ENCODE data around the gene FAM72D.
"Not testable (repeated sequence)": the region's sequence is repeated elsewhere in the genome, so short reads cannot be mapped to it uniquely, and the experiment has no call there.

FAM72D gene

DNA sequence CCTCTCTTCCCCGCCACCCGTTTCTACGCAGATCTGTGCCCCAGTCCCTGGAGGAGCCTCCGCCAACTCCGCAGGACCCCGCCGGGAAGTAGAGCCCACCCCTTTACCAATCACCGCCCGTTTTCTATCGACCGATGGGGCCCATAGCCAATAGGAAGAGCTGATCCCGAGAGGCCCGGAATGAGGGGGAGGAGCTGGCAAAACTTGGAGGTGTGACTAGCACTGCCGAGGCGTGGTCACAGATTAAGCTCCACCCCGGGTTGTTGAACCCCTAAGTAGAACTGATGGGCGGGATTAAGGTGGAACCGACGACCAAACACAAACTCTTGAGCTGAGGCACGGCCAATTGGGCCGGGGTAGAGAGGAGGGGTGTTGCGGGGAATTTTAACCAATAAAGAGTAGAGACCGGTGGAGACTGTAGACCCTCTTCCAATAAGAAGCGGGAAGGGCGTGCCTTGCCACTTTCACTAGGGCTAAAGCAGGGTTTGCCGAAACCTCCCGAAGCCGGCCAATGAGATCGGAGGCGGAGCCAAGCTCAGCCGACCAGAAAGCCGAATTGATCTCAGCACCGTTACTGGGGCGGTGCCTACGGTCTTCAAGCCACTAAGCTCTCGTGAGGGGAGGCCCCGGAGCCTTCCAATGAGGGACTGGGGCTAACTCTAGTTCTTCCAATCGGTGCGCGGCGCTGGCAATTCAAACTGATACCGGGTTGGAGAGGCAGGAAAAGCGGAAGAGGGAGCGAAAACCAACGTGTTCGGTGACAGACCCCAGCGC, at the start of gene FAM72D, which contains the start of gene SRGAP2B:
TSS of gene FAM72D (plus strand) at position 691 of the 774 bp plus-strand sequence. CDS start 874 bp downstream, outside the sequence.
TSS of gene SRGAP2B (minus strand) at position 45 of the 774 bp plus-strand sequence. CDS start 2,427 bp downstream, outside the sequence.
- peak within 1 kb of the TSS; percentile 45 for H3K4me3 ChIP-seq (ENCODE audit: low read depth, low read length)
- DNase-seq (ENCODE audit: low read depth, low spot score); in situ Hi-C loops (cut with HindIII; ENCODE audit: low sequenced_read_pairs): not testable (repeated sequence)

DNA sequence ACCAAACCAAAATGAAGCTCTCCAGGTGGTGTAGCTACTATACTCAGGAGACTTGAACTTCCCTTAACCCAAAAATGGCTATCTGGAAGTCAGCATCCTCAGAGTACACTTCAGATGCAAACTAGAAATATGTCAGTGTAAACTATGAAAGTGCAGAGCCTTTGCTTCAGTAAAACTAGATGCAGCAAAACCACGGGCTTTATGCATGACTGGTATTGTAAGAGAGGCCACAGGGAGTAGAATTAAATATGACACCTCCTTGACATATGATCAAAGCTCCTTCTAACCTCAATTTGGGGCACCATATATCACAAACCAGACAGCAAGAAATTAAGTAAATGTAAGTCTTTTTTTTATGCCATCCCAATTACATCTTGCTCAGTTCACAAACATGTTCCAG, 48.2 kb upstream of the FAM72D start:
- in situ Hi-C loops (cut with HindIII; ENCODE audit: low sequenced_read_pairs); DNase-seq (ENCODE audit: low read depth, low spot score); H3K4me3 ChIP-seq (ENCODE audit: low read depth, low read length): not testable (repeated sequence)

DNA sequence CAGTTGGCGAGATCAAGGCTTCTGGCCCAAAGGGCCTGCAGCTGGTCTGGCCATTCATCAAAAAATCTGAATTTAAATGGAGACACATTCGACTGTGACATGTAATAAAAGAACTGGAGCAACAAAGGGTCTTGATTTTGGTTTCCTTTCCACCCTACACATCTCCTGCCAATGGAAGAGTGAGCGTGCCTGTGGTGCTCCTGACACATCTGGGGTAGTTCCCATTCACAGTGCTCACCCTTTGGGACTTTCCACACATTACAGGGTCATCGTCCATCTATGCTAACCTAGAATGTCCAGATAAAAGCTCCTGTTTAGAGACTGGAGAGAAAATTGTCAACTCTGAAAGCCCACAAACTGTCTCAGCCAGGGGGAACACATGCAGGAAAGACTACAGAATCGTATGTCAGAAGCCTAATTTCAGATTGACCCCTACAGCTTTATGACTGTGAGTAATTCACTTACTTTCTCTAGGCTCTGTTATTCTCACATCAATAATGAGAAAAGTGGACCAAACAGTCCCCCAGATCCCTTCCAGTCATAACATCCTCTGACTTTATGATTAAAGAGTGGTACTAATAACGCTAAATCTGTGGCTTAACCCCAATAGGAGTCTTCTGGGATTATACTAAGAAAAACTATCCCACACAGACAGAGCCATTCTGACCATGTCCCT, 47.5 kb upstream of the FAM72D start:
- H3K4me3 ChIP-seq (ENCODE audit: low read depth, low read length); in situ Hi-C loops (cut with HindIII; ENCODE audit: low sequenced_read_pairs); DNase-seq (ENCODE audit: low read depth, low spot score): not testable (repeated sequence)

DNA sequence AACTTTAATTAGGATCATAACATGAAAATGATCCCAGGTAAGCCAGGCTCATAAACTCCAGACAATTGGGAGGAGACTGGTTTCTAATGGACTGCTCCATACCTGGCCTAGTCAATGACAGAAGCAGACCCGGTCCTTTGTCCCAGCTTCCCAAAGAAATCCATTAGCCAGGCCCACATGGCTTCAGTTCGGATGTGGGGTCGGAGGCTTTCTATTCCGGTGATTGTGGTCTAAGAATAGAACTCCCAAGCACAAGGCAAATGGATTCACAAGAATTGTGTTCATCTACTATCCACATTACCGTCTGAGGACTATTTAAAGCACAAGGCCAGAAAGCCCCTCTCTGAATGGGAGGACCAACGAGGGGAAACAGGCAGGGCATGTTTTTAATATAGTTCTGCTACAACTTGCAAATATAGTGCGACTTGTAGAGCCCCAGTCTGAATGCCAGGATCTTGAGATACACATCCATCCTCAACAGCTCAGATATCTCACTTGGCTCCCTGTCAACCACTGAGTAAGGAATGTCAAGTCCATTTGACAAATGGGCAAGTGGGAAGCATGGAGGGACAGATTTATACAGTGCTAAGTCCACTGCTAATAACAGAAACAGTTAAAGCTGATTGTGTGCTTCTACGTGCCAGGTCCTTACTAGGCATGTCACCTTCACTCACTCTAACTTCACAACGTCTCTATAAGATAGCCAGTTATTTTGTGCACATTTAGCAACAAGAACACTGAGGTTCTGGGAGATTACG, 43.6 kb upstream of the FAM72D start:
- H3K4me3 ChIP-seq (ENCODE audit: low read depth, low read length); DNase-seq (ENCODE audit: low read depth, low spot score); in situ Hi-C loops (cut with HindIII; ENCODE audit: low sequenced_read_pairs): not testable (repeated sequence)

DNA sequence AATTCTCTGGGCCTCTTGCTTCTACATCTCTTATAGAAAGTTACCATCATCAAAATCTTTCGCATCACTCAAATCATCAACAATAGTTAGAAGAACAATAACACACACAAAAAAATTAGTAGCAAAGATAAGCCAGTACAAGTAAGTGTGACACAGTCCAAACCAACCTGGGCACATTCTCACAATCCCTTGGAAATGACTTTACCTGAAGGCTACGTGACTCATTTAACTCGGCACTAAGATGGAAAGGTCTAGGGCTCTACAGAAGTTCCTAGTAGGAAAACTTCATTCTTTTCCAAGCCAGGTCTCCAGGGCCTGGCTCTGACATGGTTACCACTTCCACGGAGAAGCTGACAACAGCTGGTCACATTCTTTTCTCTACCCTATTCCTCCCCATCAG, 42.3 kb upstream of the FAM72D start:
- H3K4me3 ChIP-seq (ENCODE audit: low read depth, low read length); DNase-seq (ENCODE audit: low read depth, low spot score); in situ Hi-C loops (cut with HindIII; ENCODE audit: low sequenced_read_pairs): not testable (repeated sequence)

DNA sequence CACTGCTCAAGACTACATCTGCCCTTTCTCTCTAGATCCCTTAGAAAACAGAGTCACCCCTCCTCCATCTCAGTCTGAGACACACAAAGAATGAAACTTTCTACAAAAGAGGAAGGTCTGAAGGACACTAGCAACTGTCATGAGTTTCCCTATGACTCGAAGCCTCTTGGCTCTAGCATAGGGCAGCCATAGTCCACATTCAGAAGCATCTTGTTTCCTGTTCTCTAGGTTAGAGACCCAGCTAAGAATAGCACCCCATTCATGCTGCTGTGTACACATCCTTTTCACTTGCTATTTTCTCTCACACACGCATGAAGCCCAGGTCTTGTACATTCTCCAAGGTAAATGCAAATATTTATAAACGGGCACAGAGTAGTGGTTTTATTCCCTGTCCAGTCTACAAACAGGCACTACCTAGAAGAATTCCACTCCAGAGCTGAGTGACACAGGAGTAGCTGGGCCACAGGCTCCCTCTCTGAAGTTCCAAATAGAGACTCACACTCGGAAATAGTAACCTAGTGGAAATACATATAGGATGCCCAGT, 40.5 kb upstream of the FAM72D start:
- in situ Hi-C loops (cut with HindIII; ENCODE audit: low sequenced_read_pairs); DNase-seq (ENCODE audit: low read depth, low spot score); H3K4me3 ChIP-seq (ENCODE audit: low read depth, low read length): not testable (repeated sequence)

DNA sequence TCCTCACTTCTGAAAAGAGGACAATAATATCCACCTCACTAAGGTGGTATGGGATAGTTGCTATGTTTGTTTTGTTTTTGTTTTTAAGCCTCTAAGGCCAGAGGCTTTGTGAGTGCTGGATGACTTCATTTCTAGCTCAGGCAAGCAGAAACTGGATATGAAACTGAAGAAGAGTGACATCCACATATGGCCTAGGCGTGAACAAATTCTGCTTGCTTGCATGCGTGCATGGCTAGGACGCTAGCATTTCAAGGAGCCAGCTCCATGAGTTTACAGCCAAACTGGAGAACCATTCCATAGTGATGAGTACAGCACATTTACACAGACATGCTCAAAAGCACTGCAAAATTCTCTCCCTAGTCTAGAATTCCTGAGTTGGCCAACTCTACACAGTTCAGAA, 37.6 kb upstream of the FAM72D start:
- H3K4me3 ChIP-seq (ENCODE audit: low read depth, low read length); in situ Hi-C loops (cut with HindIII; ENCODE audit: low sequenced_read_pairs); DNase-seq (ENCODE audit: low read depth, low spot score): not testable (repeated sequence)

DNA sequence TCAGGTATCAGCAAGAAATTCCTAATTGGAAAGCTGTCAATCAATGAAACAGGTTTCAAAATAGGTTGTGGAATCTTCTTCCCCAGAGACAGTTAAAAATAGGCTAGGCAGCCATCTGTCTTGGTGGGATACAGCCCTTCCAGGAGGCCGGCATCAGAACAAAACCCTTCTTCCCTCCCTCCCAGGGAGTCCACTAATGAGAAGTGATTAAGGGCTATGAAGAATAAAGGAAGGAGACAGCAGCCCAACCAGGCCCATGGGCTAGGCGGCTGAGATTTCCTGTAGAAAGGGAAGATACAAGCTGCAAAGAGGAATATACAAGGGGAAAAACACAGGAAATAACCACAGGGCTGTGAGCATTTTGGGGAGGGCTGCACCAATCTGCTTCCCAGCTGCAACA, 32.5 kb upstream of the FAM72D start:
- in situ Hi-C loops (cut with HindIII; ENCODE audit: low sequenced_read_pairs); H3K4me3 ChIP-seq (ENCODE audit: low read depth, low read length); DNase-seq (ENCODE audit: low read depth, low spot score): not testable (repeated sequence)

DNA sequence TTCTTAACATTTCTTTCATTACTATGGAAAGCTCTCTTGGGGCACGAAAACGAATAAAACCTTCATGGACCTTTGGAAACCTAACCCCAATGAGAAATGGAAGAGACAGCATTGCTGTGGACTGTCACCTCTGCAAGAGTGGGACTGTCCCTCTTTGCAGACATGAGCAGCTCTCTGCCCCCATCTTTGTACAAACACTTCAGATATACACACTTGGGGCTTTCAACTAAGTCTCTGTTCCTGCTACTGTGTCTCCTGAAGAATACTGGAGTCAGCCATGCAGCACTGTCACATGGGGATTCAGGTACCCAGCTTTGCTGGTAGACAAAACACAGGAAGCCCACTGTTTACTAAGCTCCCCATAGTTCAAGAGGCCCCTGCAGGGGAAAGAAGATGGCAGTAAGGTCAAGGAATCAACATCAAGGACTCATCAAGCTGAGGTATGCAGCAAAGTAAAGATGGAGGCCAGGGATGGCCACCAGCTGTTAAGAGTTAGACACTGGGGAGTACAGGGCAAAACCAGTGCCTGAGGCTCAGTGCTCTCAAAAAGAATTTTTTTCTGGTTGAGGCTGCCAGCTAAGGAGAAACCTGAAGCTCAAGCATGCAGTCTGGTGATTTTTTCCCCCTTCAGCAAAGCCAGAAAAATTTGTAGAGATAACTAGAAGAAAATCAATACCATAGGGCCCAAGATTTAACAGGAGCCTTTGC, 31.7 kb upstream of the FAM72D start:
- DNase-seq (ENCODE audit: low read depth, low spot score); in situ Hi-C loops (cut with HindIII; ENCODE audit: low sequenced_read_pairs); H3K4me3 ChIP-seq (ENCODE audit: low read depth, low read length): not testable (repeated sequence)

DNA sequence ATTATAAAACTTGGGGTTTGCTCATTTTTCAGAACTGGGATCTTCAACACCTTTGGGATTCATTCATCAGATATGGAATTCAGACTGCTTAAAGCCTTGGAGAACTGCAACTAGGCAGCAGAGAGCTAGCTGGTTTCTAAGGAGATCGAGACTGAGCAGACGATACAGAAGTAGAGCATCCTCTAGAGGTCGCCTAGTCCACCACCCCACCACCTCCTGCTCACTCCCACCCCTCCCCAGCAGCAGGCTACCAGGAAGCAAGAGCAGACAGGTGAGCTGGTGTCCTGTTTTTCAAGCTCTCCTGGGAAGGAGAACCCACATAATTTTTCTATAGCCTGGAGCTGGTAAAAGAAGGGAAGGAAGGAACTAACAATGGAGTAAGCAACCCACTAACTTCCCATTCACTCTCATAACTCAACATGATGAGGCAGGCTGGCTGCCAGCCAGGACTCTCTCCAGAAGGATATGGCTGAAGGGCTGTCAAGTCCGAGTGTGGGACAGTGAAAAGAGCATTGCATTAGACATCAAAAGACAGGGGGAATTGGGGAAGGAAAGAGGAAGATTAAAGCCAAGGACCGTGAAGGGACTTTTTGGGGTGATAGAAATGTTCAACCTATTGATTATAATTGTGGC, 30.5 kb upstream of the FAM72D start:
- H3K4me3 ChIP-seq (ENCODE audit: low read depth, low read length); DNase-seq (ENCODE audit: low read depth, low spot score); in situ Hi-C loops (cut with HindIII; ENCODE audit: low sequenced_read_pairs): not testable (repeated sequence)

DNA sequence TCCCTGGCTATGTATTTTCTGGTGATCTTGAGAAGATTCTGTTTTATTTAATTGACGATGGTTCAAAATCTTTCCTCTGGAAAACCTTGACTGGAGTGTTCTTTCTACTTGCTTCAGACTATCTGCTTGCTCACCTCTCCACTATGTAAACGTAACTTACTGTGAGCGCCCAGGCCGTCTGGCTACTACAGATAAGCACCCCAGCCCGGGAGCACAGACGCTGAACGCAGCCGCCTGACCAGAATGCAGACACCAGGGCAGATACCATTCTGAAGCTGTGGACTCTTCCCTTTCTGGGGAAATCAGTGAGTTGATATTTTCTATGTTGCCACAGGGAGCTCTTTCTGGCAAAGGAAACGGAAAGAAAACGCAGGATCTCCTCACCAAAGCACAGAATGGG, 29.3 kb upstream of the FAM72D start:
- in situ Hi-C loops (cut with HindIII; ENCODE audit: low sequenced_read_pairs); DNase-seq (ENCODE audit: low read depth, low spot score); H3K4me3 ChIP-seq (ENCODE audit: low read depth, low read length): not testable (repeated sequence)

DNA sequence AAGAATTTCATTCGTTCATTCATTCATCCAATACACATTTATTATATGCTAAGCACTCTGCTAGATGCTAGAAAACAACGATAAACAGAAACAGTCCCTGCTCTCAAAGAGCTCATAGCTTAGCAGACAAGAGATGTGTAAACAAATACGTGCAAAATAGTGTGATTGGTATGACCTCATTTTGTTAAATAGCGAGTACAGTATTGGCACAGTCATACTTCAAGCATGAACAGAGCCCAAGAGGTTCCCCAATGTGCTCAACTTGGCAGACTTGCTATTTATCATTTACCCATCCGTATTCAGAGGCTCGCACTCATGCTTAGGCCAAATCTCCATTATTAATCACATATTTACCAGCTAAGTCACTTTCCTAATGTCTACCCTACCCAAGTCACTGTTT, 24.2 kb upstream of the FAM72D start:
- in situ Hi-C loops (cut with HindIII; ENCODE audit: low sequenced_read_pairs); H3K4me3 ChIP-seq (ENCODE audit: low read depth, low read length); DNase-seq (ENCODE audit: low read depth, low spot score): not testable (repeated sequence)

DNA sequence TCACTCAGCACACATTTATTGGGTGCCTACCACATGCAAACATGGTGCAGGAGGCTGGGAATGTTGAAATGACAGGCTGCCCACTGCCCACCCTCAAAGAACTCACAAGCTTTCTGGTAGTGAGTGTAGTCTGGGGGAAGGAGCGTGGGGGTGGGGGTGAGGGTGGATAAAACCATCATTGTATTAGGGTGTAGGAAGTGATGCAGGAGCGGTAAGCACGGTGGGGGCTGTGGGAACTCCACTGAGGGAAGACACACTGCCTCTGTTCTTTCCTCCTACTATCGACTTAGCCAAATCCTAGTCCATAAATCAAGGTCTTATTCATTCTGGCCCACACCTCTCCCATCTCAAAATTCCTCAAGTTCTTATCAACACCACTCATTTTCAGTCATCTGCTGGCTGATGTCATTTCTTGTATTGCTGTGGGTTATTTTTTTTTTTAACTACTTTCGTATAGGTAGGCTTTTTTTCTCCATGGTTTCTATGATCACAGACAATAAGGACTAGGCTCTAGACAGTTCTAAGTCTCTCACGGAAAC, 21.7 kb upstream of the FAM72D start:
- in situ Hi-C loops (cut with HindIII; ENCODE audit: low sequenced_read_pairs); DNase-seq (ENCODE audit: low read depth, low spot score); H3K4me3 ChIP-seq (ENCODE audit: low read depth, low read length): not testable (repeated sequence)

DNA sequence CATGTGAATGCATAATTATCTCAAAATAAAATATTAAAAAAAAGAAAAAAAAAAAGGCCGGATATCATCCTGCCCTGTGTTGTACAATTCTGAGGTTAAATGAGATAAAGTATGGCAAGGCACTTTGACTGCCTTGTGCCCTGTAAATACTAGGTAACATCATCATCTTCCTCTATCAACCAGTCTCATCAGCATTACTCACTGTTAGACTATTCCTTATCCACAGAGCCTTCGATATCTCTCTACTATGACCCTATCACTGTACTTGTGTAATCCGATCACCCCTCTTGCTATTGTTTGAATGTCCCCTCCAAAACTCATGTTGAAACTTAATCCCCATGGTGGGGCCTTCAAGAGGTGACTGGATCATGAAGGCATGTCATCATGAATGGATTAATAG, 18.9 kb upstream of the FAM72D start:
- DNase-seq (ENCODE audit: low read depth, low spot score); in situ Hi-C loops (cut with HindIII; ENCODE audit: low sequenced_read_pairs); H3K4me3 ChIP-seq (ENCODE audit: low read depth, low read length): not testable (repeated sequence)

DNA sequence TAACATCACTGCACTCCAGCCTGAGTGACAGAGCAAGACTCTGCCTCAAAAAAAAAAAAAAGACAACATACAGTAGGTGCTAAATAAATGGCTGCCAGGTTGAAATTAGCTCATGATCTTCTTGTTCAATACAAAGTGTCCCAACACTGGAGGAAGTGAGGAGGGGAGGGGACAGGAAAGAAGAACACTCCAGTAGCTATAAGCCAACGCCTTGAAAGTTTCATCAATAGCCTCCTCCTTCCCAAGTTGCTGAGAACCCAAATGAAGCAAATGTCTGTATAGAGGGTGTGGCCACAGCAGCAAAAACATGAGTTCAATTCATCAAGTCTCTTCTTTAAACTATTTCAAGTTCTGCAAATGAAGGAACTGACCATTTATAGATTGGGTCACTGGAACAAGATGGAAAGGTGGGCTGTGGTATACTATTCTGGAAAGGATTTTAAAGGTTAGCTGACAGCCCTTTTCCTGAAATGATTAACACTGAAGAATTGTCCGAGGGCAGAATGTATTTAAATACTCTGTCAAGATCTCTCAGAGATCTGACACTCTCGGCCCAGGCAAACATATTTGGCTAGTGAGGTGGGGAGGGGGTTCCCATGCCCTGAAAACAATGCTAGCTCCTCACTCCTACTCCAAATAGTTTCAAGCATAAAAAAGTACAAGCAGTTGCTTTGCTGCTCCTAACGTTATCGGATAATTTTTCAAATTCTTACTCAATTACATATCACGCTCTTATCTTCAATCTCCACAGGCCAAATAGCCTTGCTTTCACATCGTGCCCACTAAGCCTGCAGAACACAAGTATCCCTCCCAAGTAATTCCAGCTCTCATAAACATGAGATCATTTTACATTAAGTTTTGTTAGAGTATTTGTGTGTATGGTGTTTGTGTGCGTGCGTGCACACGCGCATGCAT, 17.6 kb upstream of the FAM72D start:
- H3K4me3 ChIP-seq (ENCODE audit: low read depth, low read length); in situ Hi-C loops (cut with HindIII; ENCODE audit: low sequenced_read_pairs); DNase-seq (ENCODE audit: low read depth, low spot score): not testable (repeated sequence)

Measured in astrocyte of the spinal cord (primary cell).